HepG2 (cell line): Measurements from ENCODE around the gene CSRNP3. TPM values are rescaled to one million over a fixed set of nuclear protein-coding genes. Genes with fewer than 3 reads are reported as not detected.

Source experiments
- ATAC-seq: fragments of 200-7000 bp; cut with Tn5 transposase; 3 replicates; pipeline ENCODE4 v1.9.1; 2020; ENCODE audit warnings: mild to moderate bottlenecking, moderate library complexity
- BruUV-seq: library from RNA; stranded (reverse); fragments of 400-500 nt; replicated peaks from 2 replicates; lab custom pipeline; 2021; lab: Mats Ljungman, UMichigan
- CTCF ChIA-PET: fragments of 300-600 bp; formaldehyde crosslinking; extraction: SDS; loops from one replicate; lab custom pipeline; 2021; ENCODE audit warnings: low total read pairs, inconsistent platforms, low intra/inter-chr PET ratio; lab: Yijun Ruan, JAX
- POLR2A ChIA-PET: fragments of 350-600 bp; sonication (Branson Sonifier 250); formaldehyde crosslinking; loops from one replicate; lab custom pipeline; 2020; ENCODE audit warnings: antibody characterized with exemption, inconsistent platforms; lab: Yijun Ruan, JAX
- DNase-seq: peaks from one replicate; pipeline ENCODE4 v3.0.0-alpha.2; 2015; ENCODE audit warnings: low spot score
- FAIRE-seq: peaks from 3 replicates; lab custom pipeline; 2011; peaks lifted over from hg19 to GRCh38; lab: Jason Lieb, UNC
- H2AFZ ChIP-seq: one replicate; pipeline ENCODE4 v1.6.1; 2011; ENCODE audit warnings: low read length, inconsistent platforms
- H3K27ac ChIP-seq: fragments of 300-600 bp; 3 replicates; pipeline ENCODE4 v1.8.0; 2011; ENCODE audit warnings: mixed run types, mild to moderate bottlenecking, mixed read lengths, low read length, inconsistent platforms; ENCODE audit not compliant: insufficient read depth; ENCODE audit errors: extremely low read length
- H3K27me3 ChIP-seq, 2 experiments: fragments of 200-600 bp in 1 of 2; 2 replicates in 1 of 2; 3 replicates in 1 of 2; pipeline versions ENCODE4 v1.6.0 to v1.8.0; 2011; ENCODE audit warnings: low read length in 2 of 2, mild to moderate bottlenecking in 2 of 2, moderate library complexity in 2 of 2, inconsistent platforms in 1 of 2; ENCODE audit not compliant: insufficient read depth in 2 of 2, control insufficient read depth in 1 of 2
- H3K36me3 ChIP-seq, 2 experiments: fragments of 200-600 bp in 1 of 2; replicated peaks in 1 of 2; 2 replicates in 1 of 2; 3 replicates in 1 of 2; pipeline versions ENCODE4 v1.5.1 to v1.8.0; 2011; ENCODE audit warnings: low read length in 2 of 2, inconsistent platforms in 1 of 2; ENCODE audit not compliant: insufficient read depth in 2 of 2, control insufficient read depth in 1 of 2
- H3K4me1 ChIP-seq: 2 replicates; pipeline ENCODE4 v1.5.1; 2012; ENCODE audit warnings: low read length, inconsistent platforms; ENCODE audit not compliant: insufficient read depth
- H3K4me2 ChIP-seq: 2 replicates; pipeline ENCODE4 v1.6.0; 2011; ENCODE audit warnings: low read depth, low read length, inconsistent platforms
- H3K4me3 ChIP-seq, 3 experiments: fragments of 200-600 bp in 1 of 3; sonication (generic), shearing (Covaris generic) in 1 of 3; replicated peaks in 1 of 3; 2 replicates each; pipeline ENCODE4 v1.5.1; 2011 to 2016; ENCODE audit warnings: low read length in 3 of 3, inconsistent platforms in 2 of 3, low read depth in 2 of 3, mild to moderate bottlenecking in 2 of 3, control low read depth in 1 of 3, mixed read lengths in 1 of 3; ENCODE audit not compliant: insufficient read depth in 1 of 3
- H3K79me2 ChIP-seq: one replicate; pipeline ENCODE4 v1.6.1; 2011; ENCODE audit warnings: low read length, inconsistent platforms; ENCODE audit not compliant: insufficient read depth
- H3K9ac ChIP-seq: 2 replicates; pipeline ENCODE4 v1.6.0; 2011; ENCODE audit warnings: mild to moderate bottlenecking, low read depth, low read length, inconsistent platforms; ENCODE audit not compliant: insufficient read depth
- H3K9me3 ChIP-seq: 2 replicates; pipeline ENCODE4 v1.5.1; 2012; ENCODE audit warnings: mild to moderate bottlenecking, low read length
- H4K20me1 ChIP-seq: 2 replicates; pipeline ENCODE4 v1.6.0; 2011; ENCODE audit warnings: inconsistent platforms, mild to moderate bottlenecking, low read length, moderate library complexity; ENCODE audit not compliant: insufficient read depth
- BCL6 ChIP-seq: IDR thresholded peaks from 2 replicates; pipeline ENCODE4 v1.6.1; 2016; ENCODE audit warnings: missing genetic modification reagents, missing compliant biosample characterization
- CBX1 ChIP-seq: IDR thresholded peaks from one replicate; pipeline ENCODE4 v1.6.1; 2016; ENCODE audit warnings: antibody characterized with exemption, low read depth
- FOXC1 ChIP-seq: sonication (generic); formaldehyde crosslinking; IDR thresholded peaks from 2 replicates; pipeline ENCODE4 v1.8.0; 2022; ENCODE audit warnings: mild to moderate bottlenecking, missing genetic modification reagents, borderline replicate concordance
- GPBP1L1 ChIP-seq: sonication (generic); formaldehyde crosslinking; IDR thresholded peaks from 2 replicates; pipeline ENCODE4 v1.5.0; 2020; ENCODE audit warnings: mild to moderate bottlenecking, missing genetic modification reagents
- HNRNPH1 ChIP-seq: fragments of 200-400 bp; formaldehyde crosslinking; optimal IDR thresholded peaks from 2 replicates; pipeline ENCODE3; 2017; ENCODE audit warnings: mild to moderate bottlenecking, low read depth, low read length
- MAX ChIP-seq: IDR thresholded peaks from 2 replicates; pipeline ENCODE4 v1.6.1; 2012; ENCODE audit warnings: inconsistent platforms
- MTF1 ChIP-seq: sonication (generic); formaldehyde crosslinking; IDR thresholded peaks from 2 replicates; pipeline ENCODE4 v1.5.0; 2020; ENCODE audit warnings: missing genetic modification reagents
- NBN ChIP-seq: fragments of 450-650 bp; conservative IDR thresholded peaks from 2 replicates; pipeline ENCODE4 v1.6.1; 2017
- ZFP36L1 ChIP-seq: sonication (generic); formaldehyde crosslinking; IDR thresholded peaks from 2 replicates; pipeline ENCODE4 v1.8.0; 2022; ENCODE audit warnings: mild to moderate bottlenecking, missing genetic modification reagents, moderate library complexity
- ZFP91 ChIP-seq: sonication (generic); formaldehyde crosslinking; IDR thresholded peaks from 2 replicates; pipeline ENCODE4 v1.9.0; 2022; ENCODE audit warnings: missing genetic modification reagents, mild to moderate bottlenecking, borderline replicate concordance
- ZMYM2 ChIP-seq: sonication (generic); formaldehyde crosslinking; IDR thresholded peaks from 2 replicates; pipeline ENCODE4 v1.8.0; 2022; ENCODE audit warnings: mild to moderate bottlenecking, missing genetic modification reagents
- ZNF572 ChIP-seq: sonication (generic); formaldehyde crosslinking; IDR thresholded peaks from 2 replicates; pipeline ENCODE4 v1.5.1; 2020; ENCODE audit warnings: mild to moderate bottlenecking, missing genetic modification reagents
- ZNF704 ChIP-seq: sonication (generic); formaldehyde crosslinking; IDR thresholded peaks from 2 replicates; pipeline ENCODE4 v1.8.1; 2023; ENCODE audit warnings: mild to moderate bottlenecking, inconsistent platforms, moderate library complexity, missing genetic modification reagents, borderline replicate concordance
- ZNF761 ChIP-seq: sonication (generic); formaldehyde crosslinking; conservative IDR thresholded peaks from 2 replicates; pipeline ENCODE4 v1.4.0; 2020; ENCODE audit warnings: mild to moderate bottlenecking, missing genetic modification reagents
- ZNF792 ChIP-seq: IDR thresholded peaks from 2 replicates; pipeline ENCODE4 v1.6.1; 2016
- WGBS: methylation state at CpG from one replicate; pipeline ENCODE4 v1.1.6; 2017; ENCODE audit warnings: low lambda C conversion rate; 5-methylcytosine and 5-hydroxymethylcytosine counted together
- in situ Hi-C: cut with HindIII; loops from 2 replicates; pipeline ENCODE4 v1.10.0; 2017; ENCODE audit warnings: low pct_unique_long_range_greater_than_20kb; ENCODE audit not compliant: extremely low pct_ligation_motif_present
- intact Hi-C: fragments of 100-400 bp; cut with micrococcal nuclease; formaldehyde crosslinking; loops from one replicate; pipeline ENCODE4 v1.10.0; 2022; ENCODE audit not compliant: unreplicated experiment
- polyA plus RNA-seq, 8 experiments: library from polyadenylated mRNA; depleted of rRNA in 3 of 8; stranded (reverse) in 7 of 8; unstranded in 1 of 8; fragments of >200 nt; fragmentation: Illumina TruSeq in 4 of 8; extraction: Trizol in 4 of 8; gene quantifications; 2 replicates each; pipeline versions ENCODE4 v1.2.1 to v1.2.3, GENCODE V29; 2011 to 2016; ENCODE audit warnings: low read depth in 4 of 8, missing spikeins in 1 of 8, mixed read lengths in 1 of 8; ENCODE audit not compliant: insufficient read depth in 1 of 8
- total RNA-seq, 5 experiments: library from RNA; depleted of rRNA; stranded (reverse); fragments of >200 nt; fragmentation: Illumina TruSeq; extraction: Trizol; gene quantifications; 2 replicates each; pipeline ENCODE4 v1.2.3, GENCODE V29; 2016; ENCODE audit warnings: low read depth in 1 of 5

Gene CSRNP3
- total and polyA plus RNA-seq, 2 of the 13 experiments (the other 11 are each of a cell fraction or from before 2014, with no cell fraction given): not detected

- TF ChIP-seq MAX (no peak), ZNF572 (no peak), ZFP36L1 (CRISPR knock-in tag) (no peak), HNRNPH1 (no peak), ZMYM2 (no peak), ZNF704 (CRISPR knock-in tag) (no peak), ZFP91 (CRISPR knock-in tag) (no peak), FOXC1 (CRISPR knock-in tag) (no peak)
Observed at GRCh38 chr2:165632594-165632993, 163.1 kb downstream of the CSRNP3 start (continued).

GRCh38 chr2:165633431-165633830 lies 163.9 kb downstream of the CSRNP3 start:
- no peak overlapping the region for H3K4me2 ChIP-seq
- ATAC-seq (no peak), DNase-seq (no peak), FAIRE-seq (no peak)
- H3K27ac ChIP-seq: no peak overlapping the region
- no peaks in the 10 kb centered on the region for H3K9me3 ChIP-seq
- BruUV-seq: no TSS peak
- POLR2A ChIA-PET: no interaction called here
- intact Hi-C loops: no loop called here
- TF ChIP-seq ZNF792 (CRISPR knock-in tag) (no peak), CBX1 (no peak), GPBP1L1 (CRISPR knock-in tag) (no peak), MTF1 (CRISPR knock-in tag) (no peak), BCL6 (CRISPR knock-in tag) (no peak), ZNF761 (CRISPR knock-in tag) (no peak), NBN (no peak)
- H3K79me2 ChIP-seq: no peaks in the 10 kb centered on the region
- H3K4me1 ChIP-seq: no peaks in the 10 kb centered on the region
- no peaks in the 10 kb centered on the region for H3K27me3 ChIP-seq
- no peak overlapping the region for H3K4me3 ChIP-seq
- no peak overlapping the region for H2AFZ ChIP-seq
- CTCF ChIA-PET: no interaction called here
- H4K20me1 ChIP-seq: no peaks in the 10 kb centered on the region
- in situ Hi-C loops: no loop called here
- H3K36me3 ChIP-seq: no peaks in the 10 kb centered on the region
- WGBS: 2% methylated on average over 3 of the region's 3 CpGs
- H3K9ac ChIP-seq: no peak overlapping the region
